SW480 (cell line): ENCODE results near the gene ATG14.
"Not testable (repeated sequence)": the region's sequence is repeated elsewhere in the genome, so short reads cannot be mapped to it uniquely, and the experiment has no call there.

Experiments
- DNase-seq: peaks from one replicate; pipeline ENCODE4 v3.0.0-alpha.2; 2016; ENCODE audit warnings: low spot score

Gene ATG14

GRCh38 chr14:55433880-55434804 lies 22.5 kb upstream of the ATG14 start:
- DNase-seq = no peak

- no peak for DNase-seq
Observed at GRCh38 chr14:55432628-55433027, 21.0 kb upstream of the ATG14 start.

GRCh38 chr14:55430024-55430690 lies 18.5 kb upstream of the ATG14 start:
- peak; percentile 62 for DNase-seq

GRCh38 chr14:55427439-55427838 lies 15.8 kb upstream of the ATG14 start:
- DNase-seq = peak; percentile 40

GRCh38 chr14:55426891-55427290 lies 15.3 kb upstream of the ATG14 start:
- DNase-seq = no peak

GRCh38 chr14:55425091-55425490 lies 13.5 kb upstream of the ATG14 start:
- DNase-seq = no peak

- no peak for DNase-seq
Observed at GRCh38 chr14:55423969-55424368, 12.3 kb upstream of the ATG14 start.

- not testable (repeated sequence) for DNase-seq
Observed at GRCh38 chr14:55422338-55422737, 10.7 kb upstream of the ATG14 start.

GRCh38 chr14:55419663-55420062 lies 8.0 kb upstream of the ATG14 start:
- no peak for DNase-seq

GRCh38 chr14:55418411-55418810 lies 6.8 kb upstream of the ATG14 start:
- DNase-seq = no peak

GRCh38 chr14:55417955-55418354 lies 6.3 kb upstream of the ATG14 start:
- no peak for DNase-seq

- DNase-seq = no peak
Observed at GRCh38 chr14:55416866-55417265, 5.2 kb upstream of the ATG14 start.

- no peak for DNase-seq
Observed at GRCh38 chr14:55414551-55414950, 2.9 kb upstream of the ATG14 start.

GRCh38 chr14:55412676-55413075 lies 1.0 kb upstream of the ATG14 start:
- DNase-seq = no peak

GRCh38 chr14:55410876-55411275 lies 754 bp downstream of the ATG14 start:
- no peak for DNase-seq

GRCh38 chr14:55404173-55404854 lies 7.3 kb downstream of the ATG14 start:
- DNase-seq = no peak

GRCh38 chr14:55401751-55402150 lies 9.9 kb downstream of the ATG14 start:
- no peak for DNase-seq

- no peak for DNase-seq
Observed at GRCh38 chr14:55399852-55400251, 11.8 kb downstream of the ATG14 start.

GRCh38 chr14:55399183-55399582 lies 12.4 kb downstream of the ATG14 start:
- DNase-seq = no peak

GRCh38 chr14:55398679-55399078 lies 13.0 kb downstream of the ATG14 start:
- peak; percentile 38 for DNase-seq

- no peak for DNase-seq
Observed at GRCh38 chr14:55389330-55389729, 22.3 kb downstream of the ATG14 start.

- DNase-seq = no peak
Observed at GRCh38 chr14:55388160-55388559, 23.5 kb downstream of the ATG14 start.

GRCh38 chr14:55387121-55387520 lies 24.5 kb downstream of the ATG14 start:
- no peak for DNase-seq
